ENCODE measurements around the gene USP32.

USP32 gene

GRCh38 chr17:60129164-60129563 lies 262.8 kb downstream of the USP32 start:
- no peak for DNase-seq (ENCODE audit: low read depth)

Measured in stimulated activated CD4-positive, alpha-beta T cell treated with anti-CD3 and anti-CD28 coated beads, Interleukin-2, amount 100 ng/mL, for 4 hours (primary cell).